GM18909 (cell line): ENCODE measurements around the gene RORC.
"Not testable (repeated sequence)": the region's sequence is repeated elsewhere in the genome, so short reads cannot be mapped to it uniquely, and the experiment has no call there.

Experiments used
- ATAC-seq: cut with Tn5 transposase; IDR thresholded peaks from one replicate; pipeline ENCODE4 v1.9.1; 2021; ENCODE audit warnings: mild to moderate bottlenecking; ENCODE audit not compliant: unreplicated experiment, poor library complexity

The RORC gene

GRCh38 chr1:151780736-151781135, 50.9 kb downstream of the RORC start:
- not testable (repeated sequence) for ATAC-seq

DNA sequence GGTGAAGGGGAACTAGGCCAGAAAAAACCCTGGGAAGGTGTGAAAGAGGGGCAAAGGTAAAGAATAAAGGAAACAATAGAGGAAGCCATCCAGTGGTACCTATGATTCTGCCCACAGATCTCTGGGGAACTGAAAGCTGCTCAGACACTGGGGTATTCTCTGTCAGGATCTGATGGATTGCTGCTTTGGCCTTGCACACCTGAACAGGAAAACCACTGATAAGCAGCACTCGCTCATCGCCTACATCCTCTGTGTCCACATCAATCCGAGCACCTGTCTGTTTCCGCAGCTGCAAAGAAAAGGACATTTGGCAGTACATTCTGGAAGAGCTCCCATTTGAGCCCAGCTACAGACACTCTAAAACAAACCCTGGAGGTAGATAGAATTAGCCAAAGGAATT, 51.8 kb downstream of the RORC start:
- ATAC-seq: no peak

- ATAC-seq: no peak
Observed at GRCh38 chr1:151777317-151777716, 54.3 kb downstream of the RORC start.

GRCh38 chr1:151776665-151777062, 54.9 kb downstream of the RORC start:
- no peak for ATAC-seq

GRCh38 chr1:151775894-151776664, 55.5 kb downstream of the RORC start:
- no peak for ATAC-seq

DNA sequence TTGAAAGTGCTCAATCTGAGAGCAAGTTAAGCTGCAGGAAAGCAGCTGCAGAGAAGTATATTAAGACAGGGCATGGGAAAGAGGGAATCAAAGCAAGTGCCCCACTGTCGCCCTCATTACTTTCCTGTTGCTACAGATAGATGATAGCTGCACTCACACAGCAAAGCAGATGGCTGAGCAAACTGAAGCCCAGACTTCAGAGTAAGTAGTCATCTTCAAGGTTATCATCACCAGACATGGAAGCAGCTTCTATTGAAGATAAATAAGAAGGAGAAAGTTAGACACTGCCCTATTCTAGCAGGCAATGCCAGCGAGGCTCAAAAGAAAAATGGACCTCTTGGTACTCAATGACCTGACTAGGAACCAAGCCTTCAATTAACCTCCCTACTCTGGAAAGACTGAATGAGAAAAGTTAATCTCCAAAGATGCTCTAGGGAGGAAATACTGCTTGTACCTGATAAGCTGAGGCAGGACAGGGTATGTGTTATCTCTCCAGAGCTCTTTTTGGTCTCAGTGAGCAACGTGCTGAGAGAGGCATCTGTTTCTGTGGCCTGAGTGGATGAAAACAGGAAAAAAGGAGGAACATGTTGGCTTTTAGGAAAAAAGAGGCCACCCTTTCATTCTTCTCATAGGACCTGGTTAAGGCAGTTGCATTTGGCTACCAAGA, 57.2 kb downstream of the RORC start:
- no peak for ATAC-seq

GRCh38 chr1:151773702-151774101, 57.9 kb downstream of the RORC start:
- no peak for ATAC-seq

DNA sequence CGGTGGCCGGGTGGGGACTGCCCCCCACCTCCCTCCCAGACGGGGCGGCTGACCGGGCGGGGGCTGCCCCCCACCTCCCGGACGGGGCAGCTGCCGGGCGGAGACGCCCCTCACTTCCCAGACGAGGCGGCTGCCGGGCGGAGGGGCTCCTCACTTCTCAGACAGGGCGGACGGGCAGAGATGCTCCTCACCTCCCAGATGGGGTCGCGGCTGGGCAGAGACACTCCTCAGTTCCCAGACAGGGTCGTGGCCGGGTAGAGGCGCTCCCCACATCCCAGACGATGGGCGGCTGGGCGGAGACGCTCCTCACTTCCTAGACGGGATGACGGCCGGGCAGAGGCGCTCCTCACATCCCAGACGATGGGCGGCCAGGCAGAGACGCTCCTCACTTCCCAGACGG, 62.3 kb downstream of the RORC start:
- ATAC-seq: not testable (repeated sequence)

GRCh38 chr1:151768351-151769066, 63.1 kb downstream of the RORC start:
- not testable (repeated sequence) for ATAC-seq

DNA sequence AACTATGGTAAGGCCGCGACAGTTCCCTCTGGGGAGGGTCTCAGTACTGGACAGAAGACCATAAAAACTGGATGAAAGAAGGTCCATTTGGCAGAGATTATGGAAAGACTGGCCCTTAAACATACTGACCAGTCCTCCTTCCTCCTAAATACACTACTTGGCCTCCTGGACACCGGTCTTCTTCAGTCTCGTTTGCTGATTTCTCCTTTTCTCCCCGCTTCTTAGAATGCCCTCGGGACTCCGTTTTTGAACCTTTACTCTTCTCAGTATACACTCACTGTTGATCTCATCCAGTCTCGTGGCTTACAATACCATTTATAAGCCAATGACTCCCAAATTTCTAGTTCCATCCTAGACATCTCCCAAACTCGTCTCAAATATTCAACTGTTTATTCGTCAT, 67.6 kb downstream of the RORC start:
- ATAC-seq: no peak

- peak; percentile 91 for ATAC-seq
Observed at GRCh38 chr1:151762941-151763921, 68.4 kb downstream of the RORC start, which contains the start of gene MRPL9. Gene MRPL9 (minus strand): TSS chr1:151763496. CDS start chr1:151763479, 17 bp downstream.

GRCh38 chr1:151760597-151761385, 70.8 kb downstream of the RORC start:
- ATAC-seq: no peak

- no peak for ATAC-seq
Observed at GRCh38 chr1:151759241-151759640, 72.4 kb downstream of the RORC start.

- ATAC-seq: no peak
Observed at GRCh38 chr1:151756291-151756690, 75.3 kb downstream of the RORC start.
